Sigmoid colon (tissue), 7 donors: ENCODE data around the gene KLF1. TPM values are rescaled to one million over a fixed set of nuclear protein-coding genes. Genes with fewer than 3 reads are reported as not detected.

Experiments
- DNase-seq: peaks from one replicate; pipeline ENCODE4 v3.0.0-alpha.2; 2019
- H3K27ac ChIP-seq, 4 donors: fragments of 200-600 bp; sonication (generic); one replicate each; pipeline ENCODE4 v1.5.1; 2016 to 2019; ENCODE audit warnings: mild to moderate bottlenecking in 1 of 4
- H3K27me3 ChIP-seq, 3 donors: fragments of 200-600 bp; sonication (generic); one replicate each; pipeline ENCODE4 v1.5.1; 2019; ENCODE audit warnings: mild to moderate bottlenecking in 1 of 3
- H3K36me3 ChIP-seq, 4 donors: fragments of 200-600 bp; sonication (generic); one replicate each; pipeline ENCODE4 v1.5.1; 2016 to 2019
- H3K4me1 ChIP-seq, 4 donors: fragments of 200-600 bp; sonication (generic); one replicate each; pipeline ENCODE4 v1.5.1; 2017 to 2019
- H3K4me3 ChIP-seq, 4 donors: fragments of 200-600 bp; sonication (generic); one replicate each; pipeline ENCODE4 v1.5.1; 2017 to 2019; ENCODE audit warnings: mild to moderate bottlenecking in 2 of 4, moderate library complexity in 1 of 4
- H3K9me3 ChIP-seq, 4 donors: fragments of 200-600 bp in 3 of 4; sonication (generic) in 3 of 4; one replicate each; pipeline versions ENCODE4 v1.5.1 to v1.6.1; 2013 to 2019
- EP300 ChIP-seq, 4 donors: sonication (generic); formaldehyde crosslinking; IDR thresholded peaks; one replicate each; pipeline ENCODE4 v1.6.1; 2017; ENCODE audit warnings: antibody characterized with exemption in 4 of 4
- POLR2A ChIP-seq, 2 donors: fragments of 450-650 bp; IDR thresholded peaks; one replicate each; pipeline ENCODE4 v1.6.1; 2016; ENCODE audit warnings: antibody characterized with exemption in 2 of 2, mild to moderate bottlenecking in 2 of 2, moderate library complexity in 2 of 2
- POLR2AphosphoS5 ChIP-seq, 4 donors: sonication (generic); formaldehyde crosslinking; IDR thresholded peaks; one replicate each; pipeline ENCODE4 v1.6.1; 2017; ENCODE audit warnings: antibody characterized with exemption in 4 of 4
- WGBS, 2 donors: extraction: QIAGEN DNeasy Blood & Tissue Kit; methylation state at CpG; one replicate each; pipeline ENCODE4 v1.1.7; 2013; 5-methylcytosine and 5-hydroxymethylcytosine counted together
- intact Hi-C: fragments of 100-400 bp; cut with DNase I; formaldehyde crosslinking; loops from one replicate; pipeline ENCODE4 v1.15.1; 2023
- polyA plus RNA-seq, 3 donors: library from polyadenylated mRNA; stranded (reverse); fragments of 200-250 nt; gene quantifications; one replicate each; pipeline ENCODE4 v1.2.3, GENCODE V29; 2013
- total RNA-seq, 4 donors: library from RNA; depleted of rRNA; stranded (reverse); fragments of >200 nt; gene quantifications; one replicate each; pipeline ENCODE4 v1.1.0, GENCODE V29; 2016
- TF ChIP-seq, protein P1 (sequence below), 4 experiments: fragments of 450-650 bp in 3 of 4; fragments of 200-600 bp in 1 of 4; IDR thresholded peaks; one replicate each; pipeline ENCODE4 v1.5.1; 2016 to 2019; ENCODE audit warnings: antibody characterized with exemption in 4 of 4, mild to moderate bottlenecking in 3 of 4, moderate library complexity in 2 of 4
- donor health status: healthy with polysubstance abuse.
- donor health status: Bipolar disorder and iron deficiency.
- donor health status: healthy.

The KLF1 gene
- total and polyA plus RNA-seq, 7 donors: 0.10 TPM; not detected in 6

DNA sequence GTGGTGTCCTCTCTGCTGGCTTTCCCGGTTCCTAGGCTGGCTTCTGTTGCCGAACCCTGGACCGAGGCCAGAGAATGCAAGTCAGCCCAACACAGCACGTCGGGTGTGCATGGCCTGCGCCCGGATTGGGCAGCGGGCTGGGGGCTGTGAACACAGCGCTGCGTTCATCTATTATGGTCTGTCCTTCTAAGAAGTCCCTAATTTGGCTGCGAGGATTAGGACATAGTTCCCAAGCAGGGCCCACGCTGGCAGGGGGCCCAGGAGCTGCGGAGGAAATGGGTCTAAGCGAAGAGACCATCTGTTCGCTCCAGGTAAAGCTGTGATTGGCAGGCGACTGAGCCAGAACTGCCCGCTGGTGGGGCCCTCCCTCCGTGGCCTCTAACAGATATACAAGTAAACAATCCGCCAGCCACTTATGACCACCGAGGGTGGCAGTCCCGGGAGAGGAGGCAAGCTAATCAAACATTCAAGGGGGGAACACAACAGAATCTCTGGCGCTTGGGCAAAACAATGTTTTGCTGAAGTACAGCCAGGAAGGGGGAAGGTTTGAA, 26.1 kb upstream of the KLF1 start:
- Histone ChIP-seq H3K4me1 (peaks cover 4 to 27% (median 23%) of the 10 kb centered on the region in 4 donors), H3K9me3 (no peaks in the 10 kb centered on the region), H3K4me3 (peak overlapping the region in 3 of 4 donors; percentile 9 to 32 (median 28)), H3K27ac (peak overlapping the region; percentile 82 to 87 (median 85)), H3K27me3 (no peaks in the 10 kb centered on the region), H3K36me3 (no peaks in the 10 kb centered on the region)
- intact Hi-C loops: no loop called here
- TF ChIP-seq, protein P1, sequence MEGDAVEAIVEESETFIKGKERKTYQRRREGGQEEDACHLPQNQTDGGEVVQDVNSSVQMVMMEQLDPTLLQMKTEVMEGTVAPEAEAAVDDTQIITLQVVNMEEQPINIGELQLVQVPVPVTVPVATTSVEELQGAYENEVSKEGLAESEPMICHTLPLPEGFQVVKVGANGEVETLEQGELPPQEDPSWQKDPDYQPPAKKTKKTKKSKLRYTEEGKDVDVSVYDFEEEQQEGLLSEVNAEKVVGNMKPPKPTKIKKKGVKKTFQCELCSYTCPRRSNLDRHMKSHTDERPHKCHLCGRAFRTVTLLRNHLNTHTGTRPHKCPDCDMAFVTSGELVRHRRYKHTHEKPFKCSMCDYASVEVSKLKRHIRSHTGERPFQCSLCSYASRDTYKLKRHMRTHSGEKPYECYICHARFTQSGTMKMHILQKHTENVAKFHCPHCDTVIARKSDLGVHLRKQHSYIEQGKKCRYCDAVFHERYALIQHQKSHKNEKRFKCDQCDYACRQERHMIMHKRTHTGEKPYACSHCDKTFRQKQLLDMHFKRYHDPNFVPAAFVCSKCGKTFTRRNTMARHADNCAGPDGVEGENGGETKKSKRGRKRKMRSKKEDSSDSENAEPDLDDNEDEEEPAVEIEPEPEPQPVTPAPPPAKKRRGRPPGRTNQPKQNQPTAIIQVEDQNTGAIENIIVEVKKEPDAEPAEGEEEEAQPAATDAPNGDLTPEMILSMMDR (IDR thresholded peaks at IDR 0.05): no peak
- TF ChIP-seq POLR2AphosphoS5 (IDR thresholded peaks at IDR 0.05): peak; percentile 50 to 68 (median 65)
- TF ChIP-seq POLR2A (IDR thresholded peaks at IDR 0.05): no peak
- peak in 1 of 4 donors; percentile 25 for TF ChIP-seq EP300 (IDR thresholded peaks at IDR 0.05)
- WGBS, 2 donors: 29% methylated on average over 22 of the region's 22 CpGs
- peak; percentile 96 for DNase-seq

DNA sequence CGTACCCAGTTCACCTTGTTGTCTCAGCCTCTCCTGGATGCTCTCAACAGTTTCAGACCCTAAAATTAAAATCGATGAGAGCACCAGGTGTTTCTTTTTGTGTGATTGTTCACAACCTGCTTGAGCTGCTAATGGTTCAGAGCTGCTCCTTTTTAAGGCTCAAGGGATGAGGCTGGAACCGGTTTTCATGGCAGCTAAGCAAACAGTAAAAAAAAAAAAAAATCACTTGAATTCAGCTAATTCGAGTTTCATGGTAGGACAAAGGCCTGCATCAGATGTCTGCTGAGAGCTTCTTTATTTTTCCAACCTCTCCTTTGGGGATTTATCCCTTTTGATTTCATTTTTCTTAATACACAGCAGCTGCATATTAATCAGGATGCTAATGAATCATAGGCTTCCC, 25.6 kb upstream of the KLF1 start:
- TF ChIP-seq, protein P1 (IDR thresholded peaks at IDR 0.05): no peak
- TF ChIP-seq POLR2AphosphoS5 (IDR thresholded peaks at IDR 0.05) (no peak), POLR2A (IDR thresholded peaks at IDR 0.05) (no peak), EP300 (IDR thresholded peaks at IDR 0.05) (no peak)
- H3K27ac ChIP-seq: peak overlapping the region; percentile 82 to 87 (median 85)
- peaks cover 4 to 27% (median 23%) of the 10 kb centered on the region in 4 donors for H3K4me1 ChIP-seq
- peak overlapping the region in 3 of 4 donors; percentile 9 to 32 (median 28) for H3K4me3 ChIP-seq
- intact Hi-C loops: no loop called here
- no peaks in the 10 kb centered on the region for H3K27me3 ChIP-seq
- 30 to 53% methylated on average over 4 of the region's 4 CpGs for WGBS, 2 donors
- H3K9me3 ChIP-seq: no peaks in the 10 kb centered on the region
- H3K36me3 ChIP-seq: no peaks in the 10 kb centered on the region
- DNase-seq: no peak

DNA sequence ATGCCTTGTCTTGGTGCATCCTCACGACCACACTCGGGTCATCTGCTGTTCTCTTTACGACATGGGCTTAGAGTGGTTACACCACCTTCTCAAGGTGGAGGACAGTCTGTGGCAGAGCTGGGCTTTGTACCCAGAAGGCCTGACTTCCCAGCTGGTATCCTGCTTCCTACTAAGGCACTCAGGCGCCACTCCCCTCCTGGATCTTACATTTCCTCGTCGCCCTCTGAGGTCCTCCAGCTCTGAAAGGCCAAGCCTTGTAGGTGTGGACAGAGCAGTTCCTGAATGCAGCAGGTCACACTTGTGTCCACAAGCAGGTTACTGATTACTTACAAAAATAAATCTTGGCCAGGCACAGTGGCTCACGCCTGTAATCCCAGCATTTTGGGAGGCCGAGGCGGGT, 20.2 kb upstream of the KLF1 start:
- Histone ChIP-seq H3K4me3 (no peak overlapping the region), H3K27me3 (no peaks in the 10 kb centered on the region), H3K36me3 (no peaks in the 10 kb centered on the region), H3K9me3 (no peaks in the 10 kb centered on the region), H3K27ac (no peak overlapping the region), H3K4me1 (peaks cover 0 to 5% (median 1%) of the 10 kb centered on the region in 4 donors)
- TF ChIP-seq POLR2A (IDR thresholded peaks at IDR 0.05): no peak
- no peak for TF ChIP-seq POLR2AphosphoS5 (IDR thresholded peaks at IDR 0.05)
- no peak for TF ChIP-seq EP300 (IDR thresholded peaks at IDR 0.05)
- TF ChIP-seq, protein P1 (IDR thresholded peaks at IDR 0.05): no peak
- 74 to 82% methylated on average over 9 of the region's 9 CpGs for WGBS, 2 donors
- DNase-seq: no peak
- intact Hi-C loops: no loop called here

DNA sequence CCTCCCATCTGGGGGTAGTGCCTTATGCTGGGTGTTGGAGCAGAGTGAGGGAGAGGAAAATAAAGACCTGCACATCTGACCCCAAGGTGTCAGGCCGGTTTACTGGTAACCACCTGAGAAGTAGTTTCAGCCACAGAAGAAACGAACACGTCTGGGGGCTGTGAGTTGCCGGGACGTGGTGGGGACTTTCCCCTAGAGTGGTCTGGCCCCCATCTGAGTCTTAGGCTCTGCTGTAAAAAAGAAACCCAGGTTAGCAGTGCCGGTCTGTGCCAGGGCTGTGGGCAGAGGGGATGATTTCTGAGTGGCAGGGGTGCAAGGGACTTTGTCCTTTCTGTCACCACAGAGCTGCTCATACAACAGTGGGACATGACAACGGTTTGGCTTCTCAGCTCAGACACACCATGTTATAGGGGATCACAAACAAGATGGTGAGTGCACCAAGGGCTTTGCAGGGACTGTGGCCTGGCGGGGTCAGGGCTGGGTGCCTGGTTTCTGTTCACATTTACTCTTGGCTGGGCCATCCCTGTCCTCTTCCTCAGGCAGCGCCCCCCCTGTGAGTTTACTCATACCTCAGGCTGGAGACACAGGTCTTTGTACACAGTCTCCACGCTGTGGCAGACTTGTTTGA, 13.0 kb upstream of the KLF1 start:
- DNase-seq: no peak
- Histone ChIP-seq H3K27ac (no peak overlapping the region), H3K27me3 (no peaks in the 10 kb centered on the region), H3K4me1 (no peaks in the 10 kb centered on the region), H3K9me3 (no peaks in the 10 kb centered on the region), H3K36me3 (peaks cover 4 to 46% (median 17%) of the 10 kb centered on the region in 4 donors), H3K4me3 (no peak overlapping the region)
- 80 to 88% methylated on average over 10 of the region's 10 CpGs for WGBS, 2 donors
- intact Hi-C loops: no loop called here
- TF ChIP-seq POLR2AphosphoS5 (IDR thresholded peaks at IDR 0.05) (no peak), POLR2A (IDR thresholded peaks at IDR 0.05) (no peak), EP300 (IDR thresholded peaks at IDR 0.05) (no peak)
- TF ChIP-seq, protein P1 (IDR thresholded peaks at IDR 0.05): no peak
